ENCODE measurements around the gene PNLIPRP2. TPM values are rescaled to one million over a fixed set of nuclear protein-coding genes. Genes with fewer than 3 reads are reported as not detected.

PNLIPRP2 gene
- total RNA-seq = not detected in 2 replicates
- long read RNA-seq = 0 reads

DNA sequence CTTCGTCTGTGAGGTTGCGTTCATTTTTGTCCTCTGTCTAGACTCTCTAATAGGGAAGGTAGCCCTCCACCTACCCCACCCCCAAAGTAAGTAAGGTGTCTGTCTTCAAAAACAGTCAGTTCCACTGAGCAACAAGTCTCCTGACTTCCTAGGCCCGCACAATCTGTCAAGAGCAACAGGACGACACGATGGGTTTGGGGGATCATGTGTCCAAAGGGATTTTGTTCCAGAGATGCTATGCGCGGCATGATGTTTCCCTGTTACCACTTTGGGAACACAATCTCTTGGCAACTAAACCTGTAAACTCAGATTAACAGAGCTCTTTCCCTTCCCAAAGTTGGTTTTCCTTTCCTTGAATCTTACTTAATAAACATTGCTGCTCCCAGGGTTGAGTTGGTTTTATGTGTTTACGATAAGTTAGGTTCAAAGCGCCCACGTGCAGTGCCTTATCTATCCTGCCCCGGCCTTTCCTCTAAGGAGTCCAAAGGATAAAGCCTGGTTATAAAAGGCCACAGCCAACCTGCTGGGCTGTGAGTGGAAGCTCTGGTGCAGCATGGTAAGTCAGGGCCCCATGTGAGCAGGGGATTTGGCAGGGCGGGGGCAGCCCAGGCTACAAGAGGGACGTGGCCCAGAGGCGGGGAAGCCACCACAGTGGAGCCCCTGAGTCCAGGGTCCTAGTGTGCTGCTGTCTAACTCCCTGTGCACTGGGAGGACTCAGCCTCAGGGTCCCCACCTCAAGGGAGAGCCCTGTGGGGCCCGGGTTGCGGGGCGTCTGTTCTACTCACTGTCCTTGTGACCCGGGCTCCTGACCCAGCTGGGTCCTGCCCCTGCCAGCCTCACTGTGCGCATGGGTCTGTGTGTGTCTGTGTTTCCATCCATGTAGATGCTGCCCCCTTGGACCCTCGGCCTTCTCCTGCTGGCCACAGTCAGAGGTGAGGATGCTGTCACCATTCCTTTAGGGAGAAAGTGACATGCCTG, at the start of gene PNLIPRP2:
Gene PNLIPRP2 (plus strand): TSS at position 531 of the 978 bp plus-strand sequence.
- H3K27me3 Mint-ChIP-seq (ENCODE audit: low read depth) = peaks cover 6% of the 10 kb centered on the region
- H3K9me3 Mint-ChIP-seq = no peaks in the 10 kb centered on the region
- TF ChIP-seq, protein P1, sequence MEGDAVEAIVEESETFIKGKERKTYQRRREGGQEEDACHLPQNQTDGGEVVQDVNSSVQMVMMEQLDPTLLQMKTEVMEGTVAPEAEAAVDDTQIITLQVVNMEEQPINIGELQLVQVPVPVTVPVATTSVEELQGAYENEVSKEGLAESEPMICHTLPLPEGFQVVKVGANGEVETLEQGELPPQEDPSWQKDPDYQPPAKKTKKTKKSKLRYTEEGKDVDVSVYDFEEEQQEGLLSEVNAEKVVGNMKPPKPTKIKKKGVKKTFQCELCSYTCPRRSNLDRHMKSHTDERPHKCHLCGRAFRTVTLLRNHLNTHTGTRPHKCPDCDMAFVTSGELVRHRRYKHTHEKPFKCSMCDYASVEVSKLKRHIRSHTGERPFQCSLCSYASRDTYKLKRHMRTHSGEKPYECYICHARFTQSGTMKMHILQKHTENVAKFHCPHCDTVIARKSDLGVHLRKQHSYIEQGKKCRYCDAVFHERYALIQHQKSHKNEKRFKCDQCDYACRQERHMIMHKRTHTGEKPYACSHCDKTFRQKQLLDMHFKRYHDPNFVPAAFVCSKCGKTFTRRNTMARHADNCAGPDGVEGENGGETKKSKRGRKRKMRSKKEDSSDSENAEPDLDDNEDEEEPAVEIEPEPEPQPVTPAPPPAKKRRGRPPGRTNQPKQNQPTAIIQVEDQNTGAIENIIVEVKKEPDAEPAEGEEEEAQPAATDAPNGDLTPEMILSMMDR (conservative IDR thresholded peaks at IDR 0.05) = no peak
- no peaks in the 10 kb centered on the region for H3K4me1 Mint-ChIP-seq
- no peak for DNase-seq (ENCODE audit: low read depth, low spot score)
- H3K27ac Mint-ChIP-seq (ENCODE audit: unreplicated experiment) = no peak within 1 kb of the TSS
- no peaks in the 10 kb centered on the region for H3K36me3 Mint-ChIP-seq (ENCODE audit: low read depth)
- no peak within 1 kb of the TSS for H3K4me3 Mint-ChIP-seq

DNA sequence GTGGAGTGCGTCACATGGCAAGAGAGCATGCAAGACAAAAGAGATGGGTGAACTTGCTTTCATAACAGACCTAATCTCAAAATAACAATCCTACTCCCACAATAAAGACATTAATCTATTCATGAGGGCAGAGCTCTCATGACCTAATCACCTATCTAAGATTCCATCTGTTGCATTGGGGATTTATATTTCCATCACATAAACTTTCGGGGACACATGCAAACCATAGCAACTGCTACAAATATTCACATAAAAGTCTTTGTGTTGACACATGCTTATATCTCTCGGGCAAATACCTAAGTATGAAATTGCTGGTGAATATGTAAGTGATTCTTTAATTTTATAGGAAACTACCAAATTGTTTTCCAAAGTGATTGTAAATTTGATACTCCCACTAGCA, 46.0 kb upstream of the PNLIPRP2 start:
- Mint-ChIP-seq H3K9me3 (peaks cover 6% of the 10 kb centered on the region), H3K27me3 (ENCODE audit: low read depth) (peaks cover 2% of the 10 kb centered on the region), H3K4me1 (no peaks in the 10 kb centered on the region), H3K27ac (ENCODE audit: unreplicated experiment) (no peak overlapping the region), H3K4me3 (no peak overlapping the region), H3K36me3 (ENCODE audit: low read depth) (no peaks in the 10 kb centered on the region)
- DNase-seq (ENCODE audit: low read depth, low spot score) = no peak
- TF ChIP-seq, protein P1 (conservative IDR thresholded peaks at IDR 0.05) = no peak

GRCh38 chr10:116587878-116588591, 32.7 kb upstream of the PNLIPRP2 start:
- DNase-seq (ENCODE audit: low read depth, low spot score) = no peak
- no peak overlapping the region for H3K4me3 Mint-ChIP-seq

DNA sequence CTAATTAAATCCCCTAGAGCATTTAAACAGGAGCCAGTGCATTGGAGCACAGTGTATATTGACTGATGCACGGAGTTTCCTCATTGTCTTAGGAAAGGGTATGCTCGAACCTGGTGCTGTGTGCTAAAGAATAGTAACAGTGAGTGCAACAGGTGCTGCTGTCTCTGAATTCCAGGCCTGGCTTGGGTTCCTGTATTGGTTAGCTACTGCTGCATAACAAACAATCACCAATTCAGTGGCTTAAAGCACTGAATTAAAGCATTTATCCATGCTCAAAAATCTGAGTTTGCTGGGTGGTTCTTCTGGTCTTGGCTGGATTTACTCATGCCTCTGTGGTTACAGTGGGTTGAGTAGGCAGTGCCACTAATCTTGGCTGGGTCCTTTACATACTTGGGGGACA, 31.8 kb upstream of the PNLIPRP2 start:
- DNase-seq (ENCODE audit: low read depth, low spot score) = no peak
- no peak overlapping the region for H3K4me3 Mint-ChIP-seq
- peaks cover 5% of the 10 kb centered on the region for H3K9me3 Mint-ChIP-seq
- no peaks in the 10 kb centered on the region for H3K27me3 Mint-ChIP-seq (ENCODE audit: low read depth)
- no peak overlapping the region for H3K27ac Mint-ChIP-seq (ENCODE audit: unreplicated experiment)
- no peaks in the 10 kb centered on the region for H3K4me1 Mint-ChIP-seq
- TF ChIP-seq, protein P1 (conservative IDR thresholded peaks at IDR 0.05) = no peak
- H3K36me3 Mint-ChIP-seq (ENCODE audit: low read depth) = no peaks in the 10 kb centered on the region

More at GRCh38 chr10:116587878-116588591, 32.7 kb upstream of the PNLIPRP2 start:
- TF ChIP-seq, protein P1 (conservative IDR thresholded peaks at IDR 0.05) = no peak
- H3K4me1 Mint-ChIP-seq = no peaks in the 10 kb centered on the region
- no peak overlapping the region for H3K27ac Mint-ChIP-seq (ENCODE audit: unreplicated experiment)
- H3K9me3 Mint-ChIP-seq = peaks cover 5% of the 10 kb centered on the region
- H3K27me3 Mint-ChIP-seq (ENCODE audit: low read depth) = no peaks in the 10 kb centered on the region
- H3K36me3 Mint-ChIP-seq (ENCODE audit: low read depth) = no peaks in the 10 kb centered on the region

DNA sequence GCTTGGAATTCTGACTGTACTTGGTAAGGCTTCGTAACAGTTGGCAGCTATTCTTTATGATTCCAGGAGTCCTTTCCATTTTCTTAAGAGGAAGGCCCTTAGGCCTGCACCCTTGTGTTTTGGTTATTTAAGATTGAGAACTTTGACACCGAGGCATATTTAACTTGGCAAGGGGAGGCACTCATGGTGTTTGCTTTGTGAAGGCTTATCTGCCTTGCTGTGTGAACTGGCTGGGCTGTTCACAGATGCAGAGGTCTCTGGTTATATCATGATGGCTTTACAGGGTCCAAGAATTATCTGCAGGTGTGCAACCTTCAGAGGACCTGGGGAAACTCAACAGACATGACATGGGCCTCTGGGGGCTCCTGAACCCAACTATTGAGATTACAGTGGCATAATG, 30.8 kb upstream of the PNLIPRP2 start:
- TF ChIP-seq, protein P1 (conservative IDR thresholded peaks at IDR 0.05) = no peak
- no peak for DNase-seq (ENCODE audit: low read depth, low spot score)
- Mint-ChIP-seq H3K27me3 (ENCODE audit: low read depth) (no peaks in the 10 kb centered on the region), H3K27ac (ENCODE audit: unreplicated experiment) (no peak overlapping the region), H3K4me3 (no peak overlapping the region), H3K9me3 (peaks cover 5% of the 10 kb centered on the region), H3K4me1 (no peaks in the 10 kb centered on the region), H3K36me3 (ENCODE audit: low read depth) (no peaks in the 10 kb centered on the region)

Data from neural crest cell (in vitro differentiated cells).